Choroid plexus epithelial cell (primary cell): ENCODE results near the gene SPATA1.

Source experiments
- DNase-seq: peaks from one replicate; pipeline ENCODE4 v3.0.0-alpha.2; 2010; ENCODE audit warnings: low read depth
- H3K4me3 ChIP-seq: 2 replicates; pipeline ENCODE4 v1.5.1; 2011; ENCODE audit warnings: low read depth, mild to moderate bottlenecking, control low read depth, low read length, moderate library complexity
- CTCF ChIP-seq: conservative IDR thresholded peaks from 2 replicates; pipeline ENCODE4 v1.5.1; 2011; ENCODE audit warnings: low read depth, mild to moderate bottlenecking, control low read depth, inconsistent platforms, low read length, moderate library complexity

The SPATA1 gene, protein sequence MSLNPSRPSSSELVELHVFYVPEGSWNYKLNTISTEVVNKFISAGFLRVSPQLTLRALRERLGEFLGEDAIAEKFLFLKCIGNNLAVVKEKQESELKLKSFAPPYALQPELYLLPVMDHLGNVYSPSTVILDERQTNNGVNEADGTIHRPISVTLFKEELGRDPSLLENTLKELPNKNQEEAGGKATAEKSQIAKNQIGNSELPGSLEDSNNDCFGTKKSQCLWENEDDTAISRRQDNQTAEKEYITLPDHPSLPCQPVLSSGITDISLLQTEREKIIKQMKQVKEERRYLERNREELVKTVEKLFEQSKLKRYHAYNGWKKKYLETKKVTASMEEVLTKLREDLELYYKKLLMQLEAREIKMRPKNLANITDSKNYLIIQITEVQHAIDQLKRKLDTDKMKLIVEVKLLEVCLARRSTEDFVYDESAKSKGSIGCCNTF

GRCh38 chr1:84506002-84506728 is at the start of gene SPATA1, which contains the start of gene GNG5:
SPATA1 (plus strand) TSS chr1:84506386; CDS start chr1:84516360, 9,974 bp downstream.
GNG5 (minus strand) TSS chr1:84506581; CDS start chr1:84506091, 490 bp downstream.
- peak; percentile 0 for TF ChIP-seq CTCF
- H3K4me3 ChIP-seq, result peak within 1 kb of the TSS; percentile 94
- peak; percentile 97 for DNase-seq

GRCh38 chr1:84462118-84462517 is 44.1 kb upstream of the SPATA1 start:
- no peak for DNase-seq
- no peak for TF ChIP-seq CTCF
- no peak overlapping the region for H3K4me3 ChIP-seq

- DNase-seq, result no peak
- no peak for TF ChIP-seq CTCF
- no peak overlapping the region for H3K4me3 ChIP-seq
Measured at GRCh38 chr1:84467298-84467697, 38.9 kb upstream of the SPATA1 start.

- no peak for DNase-seq
- no peak for TF ChIP-seq CTCF
Measured at GRCh38 chr1:84476225-84476624, 30.0 kb upstream of the SPATA1 start.

DNA sequence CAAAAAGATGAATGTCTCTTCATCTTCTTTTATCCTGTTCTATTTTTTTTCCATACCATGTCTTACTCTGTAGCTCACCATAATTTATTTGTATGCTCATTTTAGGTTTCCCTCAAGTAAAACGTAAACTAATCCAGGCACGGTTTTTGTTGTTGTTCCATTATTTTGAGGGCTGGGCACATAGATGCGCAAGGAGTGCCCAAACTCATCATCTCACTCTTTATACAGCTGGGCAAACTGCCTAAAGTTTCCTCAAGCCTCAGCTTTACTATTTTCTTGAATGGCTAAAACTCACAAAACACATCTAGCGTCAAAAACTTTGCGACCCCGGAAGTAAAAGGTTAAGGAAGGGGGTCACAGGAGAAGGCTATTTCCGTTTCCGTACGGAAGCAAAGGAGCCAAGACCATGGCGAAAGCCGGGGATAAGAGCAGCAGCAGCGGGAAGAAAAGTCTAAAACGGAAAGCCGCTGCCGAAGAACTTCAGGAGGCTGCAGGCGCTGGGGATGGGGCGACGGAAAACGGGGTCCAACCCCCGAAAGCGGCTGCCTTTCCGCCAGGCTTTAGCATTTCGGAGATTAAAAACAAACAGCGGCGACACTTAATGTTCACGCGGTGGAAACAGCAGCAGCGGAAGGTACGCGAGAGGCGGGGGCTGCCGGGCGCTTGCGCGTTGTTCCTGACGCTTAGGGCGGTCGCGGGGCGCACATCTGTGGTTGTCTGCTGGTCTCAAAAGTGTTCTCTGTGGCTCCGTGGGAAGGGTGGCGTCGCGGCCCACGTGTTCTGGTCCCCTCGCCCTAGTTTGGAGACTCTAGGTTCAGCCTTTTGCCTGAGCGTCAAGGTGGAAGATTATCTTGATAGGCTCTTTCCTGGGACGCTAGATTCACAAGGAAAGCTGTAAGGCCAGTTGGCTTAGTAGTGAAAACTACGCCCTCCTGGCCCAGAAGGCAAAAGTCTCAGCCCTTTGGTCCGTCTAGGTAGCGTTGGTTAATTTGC is 27.0 kb upstream of the SPATA1 start, which contains the start of gene RPF1:
RPF1 (plus strand) TSS at position 391 of the 993 bp plus-strand sequence; CDS start at position 407, 16 bp downstream.
- H3K4me3 ChIP-seq, result peak within 1 kb of the TSS; percentile 87
- DNase-seq, result peak; percentile 78
- no peak for TF ChIP-seq CTCF

More at GRCh38 chr1:84476225-84476624, 30.0 kb upstream of the SPATA1 start:
- no peak overlapping the region for H3K4me3 ChIP-seq

GRCh38 chr1:84479998-84480397 is 26.2 kb upstream of the SPATA1 start:
- no peak for TF ChIP-seq CTCF
- H3K4me3 ChIP-seq, result peak overlapping the region; percentile 87
- no peak for DNase-seq
